ENCODE results near the gene PLCH2.

Gene PLCH2

DNA sequence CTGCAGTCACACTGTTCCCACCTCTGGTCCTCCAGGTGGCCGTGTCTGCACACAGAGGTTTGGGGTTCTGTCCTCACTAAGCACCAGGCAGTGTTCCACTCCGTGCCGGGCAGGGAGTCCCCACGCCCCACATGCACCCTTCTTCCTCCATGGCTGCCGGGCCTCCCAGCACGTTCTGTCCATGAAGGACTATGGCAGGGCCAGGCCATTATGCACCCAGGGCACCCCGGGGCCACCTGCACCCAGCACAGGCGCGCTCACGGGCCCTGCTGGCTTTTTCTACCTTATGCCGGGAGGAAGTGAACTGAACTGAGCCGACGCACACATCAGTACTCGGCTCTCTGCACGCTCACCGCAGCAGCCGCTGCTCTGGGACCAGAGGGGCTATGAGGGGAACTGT lies 40.0 kb downstream of the PLCH2 start:
- no peak for DNase-seq

DNA sequence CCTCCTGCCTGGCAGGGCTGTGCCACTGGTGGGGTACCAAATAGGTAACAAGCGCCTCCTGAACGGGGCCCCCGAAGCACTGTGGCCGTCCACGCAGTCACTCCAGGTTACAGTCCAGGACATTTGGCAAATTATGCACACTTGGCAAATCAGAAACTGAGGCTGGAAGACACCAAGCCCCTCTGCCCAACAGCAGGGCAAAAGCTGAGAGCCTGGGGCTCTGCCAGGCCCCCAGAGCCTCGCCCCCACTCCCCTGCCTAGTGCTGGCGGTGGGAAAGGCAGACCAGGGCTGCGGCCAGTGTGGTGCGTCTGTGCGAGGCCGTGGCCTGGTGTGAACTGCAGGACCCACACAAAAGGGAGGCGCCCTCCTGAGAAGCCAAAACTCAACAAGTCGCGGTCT lies 40.9 kb downstream of the PLCH2 start:
- DNase-seq: no peak

DNA sequence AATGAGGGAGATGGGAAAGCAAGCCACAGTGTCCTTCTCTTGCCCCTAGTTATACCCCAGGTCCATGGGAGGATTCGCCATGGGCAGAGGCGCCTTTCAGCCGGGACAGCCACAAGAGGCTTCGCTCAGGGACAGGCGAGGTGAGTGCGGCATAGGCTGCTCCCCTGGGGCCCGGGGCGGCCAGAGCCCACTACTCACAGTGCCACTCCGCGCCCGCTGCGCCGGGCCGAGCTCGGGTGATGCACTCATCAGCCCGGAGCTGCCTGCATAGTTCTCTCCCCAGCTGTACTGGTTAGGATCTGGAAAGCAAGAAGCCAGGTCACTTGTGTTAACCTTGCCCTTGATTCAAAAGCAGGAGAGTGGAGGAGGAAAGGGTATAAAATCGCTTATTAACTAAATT lies 41.9 kb downstream of the PLCH2 start:
- no peak for DNase-seq

DNA sequence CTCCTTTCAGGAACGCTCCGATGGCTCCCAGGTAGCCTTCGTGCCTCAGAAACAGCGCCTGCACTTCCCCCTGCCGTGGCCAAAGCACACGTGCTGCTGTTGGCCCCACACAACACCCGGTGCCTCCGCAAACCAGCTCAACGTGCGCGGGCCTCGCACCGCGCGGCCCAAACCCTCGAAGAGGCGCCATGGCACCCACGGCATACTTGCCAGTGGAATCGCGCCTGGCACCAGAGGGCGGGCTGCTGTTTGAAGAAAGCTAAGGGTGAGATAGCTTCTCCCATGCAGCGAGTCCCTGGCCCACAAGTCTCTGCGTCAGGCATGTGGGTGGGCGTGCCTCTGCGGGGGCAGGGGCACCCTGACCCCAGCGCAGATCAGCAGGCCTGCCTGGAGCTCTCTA lies 42.4 kb downstream of the PLCH2 start:
- DNase-seq: no peak

DNA sequence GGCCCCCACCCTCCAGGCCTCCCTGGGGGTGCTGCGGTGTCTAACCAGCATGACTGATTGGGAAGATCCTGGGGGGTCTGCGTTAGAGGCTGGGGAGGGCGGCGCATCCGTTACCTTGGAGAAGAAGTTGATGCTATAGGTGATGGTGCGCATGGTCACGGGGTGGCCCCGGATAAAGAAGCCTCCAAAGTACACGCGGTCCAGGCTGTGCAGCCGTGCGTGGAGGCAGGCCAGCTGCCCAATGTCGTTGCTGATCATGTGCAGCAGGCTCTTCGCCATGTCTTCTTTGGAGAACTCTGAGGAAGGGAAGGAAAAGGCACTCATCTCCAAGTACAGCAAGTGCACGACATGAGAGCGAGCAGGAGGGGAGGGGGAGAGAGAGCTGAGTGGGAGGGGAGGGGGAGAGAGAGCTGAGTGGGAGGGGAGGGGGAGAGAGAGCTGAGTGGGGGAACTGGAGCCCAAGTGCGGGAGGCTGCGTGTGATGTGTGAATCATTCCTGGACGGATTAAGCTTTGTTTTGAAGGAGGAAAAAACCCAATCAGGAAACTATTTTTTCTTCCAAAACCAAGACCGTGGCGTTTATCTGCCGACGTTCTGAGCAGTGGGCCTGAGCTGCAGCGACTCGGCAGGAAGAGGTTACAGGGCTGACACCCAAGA lies 43.1 kb downstream of the PLCH2 start:
- no peak for DNase-seq

DNA sequence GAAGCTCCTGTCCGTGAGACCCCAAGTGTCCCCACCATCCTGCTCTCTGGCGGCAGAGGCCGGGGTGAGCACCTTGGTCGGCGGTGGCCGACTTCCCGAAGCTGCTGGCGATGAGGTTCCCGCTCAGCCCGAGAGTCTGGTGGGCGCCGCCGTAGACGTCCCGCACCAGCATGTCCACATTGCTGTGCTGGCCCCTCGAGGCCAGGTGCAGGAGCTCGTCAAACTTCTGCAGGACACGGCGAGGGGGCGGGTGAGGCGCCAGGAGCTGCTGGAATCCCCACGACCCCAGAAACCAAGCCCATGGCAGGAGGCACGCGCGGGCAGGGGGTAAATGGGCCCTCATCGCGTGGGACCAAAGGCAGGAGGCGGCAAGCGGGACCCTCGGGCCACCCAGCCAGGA lies 43.6 kb downstream of the PLCH2 start:
- DNase-seq: no peak

DNA sequence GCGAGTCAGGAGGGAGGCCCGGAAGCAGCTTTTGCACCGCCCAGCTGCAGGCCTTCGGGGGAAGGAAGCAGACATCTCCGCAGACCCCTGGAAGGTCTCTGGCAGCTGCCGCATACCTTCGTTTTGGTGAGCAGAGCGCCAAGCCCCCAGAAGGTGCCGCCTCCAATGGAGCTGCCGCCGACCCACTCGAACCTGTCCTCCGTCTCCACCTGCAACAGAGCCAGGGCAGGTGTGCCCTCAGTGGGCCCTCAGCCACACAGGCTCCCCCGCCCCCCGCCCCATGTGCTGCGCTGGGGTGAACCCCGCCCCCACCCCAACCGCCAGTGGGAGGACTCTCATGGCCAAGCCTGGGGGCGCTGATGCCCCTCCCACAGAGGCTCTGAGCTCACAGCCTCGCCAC lies 44.1 kb downstream of the PLCH2 start:
- no peak for DNase-seq

DNA sequence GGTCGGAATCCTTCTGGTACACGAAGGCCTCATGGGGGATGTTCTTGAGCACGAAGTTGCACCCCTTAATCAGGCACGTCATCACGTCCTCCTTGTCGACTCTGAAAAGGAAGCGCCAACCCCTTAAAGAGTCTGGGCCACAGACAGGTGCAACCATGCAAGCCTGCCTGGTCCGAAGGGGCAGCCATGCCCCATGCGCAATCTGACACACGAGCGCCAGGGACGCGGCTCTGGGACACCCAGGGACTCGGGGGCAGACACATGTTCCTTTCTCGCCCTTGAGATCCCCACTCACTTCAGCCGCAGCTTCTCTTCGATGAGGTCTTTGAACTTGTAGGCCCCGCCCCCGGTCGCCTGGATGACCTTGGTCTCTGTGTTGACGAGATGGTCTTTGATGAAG lies 44.7 kb downstream of the PLCH2 start:
- no peak for DNase-seq

DNA sequence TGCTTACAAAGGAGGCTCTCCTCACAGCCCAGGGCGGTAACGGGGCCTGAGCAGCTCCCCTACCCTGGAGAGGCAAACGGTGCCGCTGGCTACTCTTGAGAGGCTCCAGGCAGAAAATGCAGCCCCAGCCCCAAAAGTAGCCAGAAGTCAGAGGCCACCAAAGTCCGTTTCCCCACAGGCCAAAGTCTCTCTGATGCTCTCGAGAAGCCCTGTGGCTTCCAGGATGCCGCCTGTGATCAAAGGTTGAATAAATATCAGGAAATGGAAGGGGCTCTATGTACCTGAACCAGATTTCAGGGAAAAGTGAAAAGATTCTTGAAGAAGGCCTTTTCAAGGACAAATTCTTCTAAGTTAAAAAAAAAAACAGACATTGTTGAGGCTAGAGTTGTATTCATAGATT lies 46.1 kb downstream of the PLCH2 start:
- DNase-seq: no peak

DNA sequence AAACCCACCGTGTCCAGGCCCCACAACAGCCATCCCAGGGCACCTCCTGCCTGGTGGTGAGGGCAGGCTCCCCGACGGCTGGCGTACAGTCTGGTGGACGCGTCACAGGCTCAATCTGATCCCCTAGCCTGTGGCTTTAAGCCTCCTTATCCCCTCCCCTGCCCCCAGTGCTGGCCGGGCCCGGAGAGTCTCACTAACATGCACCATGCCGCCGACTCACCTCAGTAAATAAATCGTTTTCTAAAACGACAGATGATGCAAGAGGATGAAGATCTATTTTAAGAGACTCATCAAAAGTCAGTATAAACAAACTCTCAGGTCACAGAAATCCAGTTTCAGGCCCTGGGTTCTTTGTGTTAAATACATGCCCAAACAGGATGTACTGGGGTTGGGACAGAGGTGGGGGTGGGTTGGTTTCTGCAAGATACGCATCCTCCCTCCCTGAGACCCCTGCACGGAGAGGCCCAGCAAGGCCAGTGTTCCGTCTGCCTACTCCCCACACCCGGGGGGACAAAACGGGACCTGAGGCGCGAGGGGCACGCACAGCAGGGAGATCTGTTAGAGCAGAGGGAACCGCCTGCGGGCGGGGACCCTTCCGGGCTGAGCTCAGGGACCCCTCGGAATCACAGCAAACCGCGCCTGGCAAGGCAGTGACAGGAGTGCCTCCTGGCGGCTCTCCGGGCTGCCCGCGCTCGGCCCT lies 47.3 kb downstream of the PLCH2 start:
- DNase-seq: no peak

DNA sequence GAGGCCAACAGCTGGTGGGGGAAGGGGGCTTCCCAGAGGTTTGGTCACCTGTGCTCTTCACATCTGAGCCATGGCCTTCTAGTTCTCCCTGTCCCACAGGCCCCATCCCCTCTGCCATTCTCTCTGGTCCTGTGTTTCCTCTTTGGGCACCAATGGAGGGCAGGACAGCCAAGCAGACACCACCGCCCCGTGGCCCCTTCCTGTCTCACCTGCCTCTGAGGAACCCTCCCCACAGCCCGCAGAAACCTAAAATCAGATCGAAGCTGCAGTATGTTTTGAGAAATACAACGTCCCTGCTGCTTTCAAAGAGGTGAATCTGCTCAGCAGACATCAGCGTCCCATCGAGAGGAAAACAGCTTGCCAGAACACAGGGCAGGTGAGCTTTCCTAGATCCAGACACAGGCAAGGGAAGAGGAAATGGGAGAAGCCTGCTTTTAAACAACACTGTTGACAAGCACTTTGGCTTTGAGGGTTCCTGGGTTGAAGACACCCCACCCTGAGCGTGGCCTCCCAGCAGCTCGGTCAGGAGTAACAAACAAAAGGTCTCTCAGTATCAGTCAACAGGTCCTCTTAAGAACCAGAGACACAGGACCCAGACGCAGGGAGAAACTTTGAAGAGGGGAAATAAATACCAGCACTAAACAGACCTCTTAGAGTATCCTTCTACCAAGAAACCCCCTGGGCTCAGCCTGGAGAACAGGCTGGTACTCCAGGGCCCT lies 48.0 kb downstream of the PLCH2 start:
- DNase-seq: no peak

DNA sequence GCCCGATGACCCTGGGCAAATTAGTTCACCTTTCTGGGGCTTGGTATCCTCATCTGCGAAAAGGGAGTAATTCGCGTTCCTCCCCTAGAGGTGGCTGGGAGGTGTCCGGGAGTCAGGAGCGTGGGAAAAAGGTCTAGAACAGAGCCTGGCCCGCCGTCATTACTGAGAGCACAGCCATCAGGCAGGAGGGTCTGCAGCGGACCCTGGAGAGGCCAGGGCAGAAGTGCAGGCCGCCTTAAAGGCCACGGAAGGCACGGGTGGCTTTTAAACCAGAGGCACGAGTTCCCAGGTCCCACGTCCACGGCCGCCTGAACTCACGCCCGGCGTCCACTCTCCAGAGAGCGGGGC lies 49.5 kb downstream of the PLCH2 start:
- no peak for DNase-seq

DNA sequence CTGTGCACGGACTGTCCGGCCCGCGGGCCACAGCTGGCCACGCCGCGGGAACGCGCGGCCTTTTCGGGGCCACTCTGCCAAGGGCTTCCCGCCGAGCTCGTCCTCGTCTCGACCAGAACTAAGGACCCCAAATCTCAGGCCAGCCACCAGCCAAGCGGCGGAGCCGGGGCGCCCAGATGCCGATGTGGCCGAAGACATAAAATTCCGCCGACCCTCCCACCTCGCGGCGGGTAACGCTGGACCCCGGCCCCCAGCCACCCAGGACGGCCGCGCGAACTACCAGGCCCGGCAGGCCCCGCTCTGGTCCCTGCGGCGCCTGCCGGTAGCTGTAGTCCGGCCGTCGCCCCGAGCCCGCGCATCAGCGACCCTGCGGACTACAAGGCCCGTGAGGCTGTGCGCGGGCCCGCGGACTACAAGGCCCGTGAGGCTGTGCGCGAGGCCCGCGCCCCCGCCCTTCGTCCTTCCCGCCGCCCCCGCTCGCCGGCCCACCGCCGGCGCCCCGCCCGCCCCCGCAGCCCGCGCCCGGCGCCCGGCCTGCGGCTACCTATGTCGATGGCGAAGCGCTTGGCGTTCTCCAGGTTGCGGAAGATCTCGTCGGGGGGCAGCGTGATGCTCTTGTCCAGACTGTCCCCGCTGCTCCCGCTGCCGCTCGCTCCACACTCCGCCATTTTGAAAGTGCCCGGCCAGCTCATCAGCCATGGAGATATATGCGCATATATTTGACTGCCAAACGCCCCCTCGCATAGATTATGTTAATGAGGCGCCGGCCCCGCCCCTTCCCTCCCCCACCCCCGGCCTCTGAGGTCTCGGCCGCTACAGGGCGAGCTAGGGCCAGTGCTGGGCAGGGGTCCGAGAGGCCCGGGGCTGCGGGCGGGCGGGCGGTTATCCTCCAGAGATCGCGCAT lies 50.1 kb downstream of the PLCH2 start, which contains the start of gene PANK4:
Gene PANK4 (minus strand): TSS at position 677 of the 904 bp plus-strand sequence. CDS start 9 bp downstream, at position 668.
- peak; percentile 42 for DNase-seq

DNA sequence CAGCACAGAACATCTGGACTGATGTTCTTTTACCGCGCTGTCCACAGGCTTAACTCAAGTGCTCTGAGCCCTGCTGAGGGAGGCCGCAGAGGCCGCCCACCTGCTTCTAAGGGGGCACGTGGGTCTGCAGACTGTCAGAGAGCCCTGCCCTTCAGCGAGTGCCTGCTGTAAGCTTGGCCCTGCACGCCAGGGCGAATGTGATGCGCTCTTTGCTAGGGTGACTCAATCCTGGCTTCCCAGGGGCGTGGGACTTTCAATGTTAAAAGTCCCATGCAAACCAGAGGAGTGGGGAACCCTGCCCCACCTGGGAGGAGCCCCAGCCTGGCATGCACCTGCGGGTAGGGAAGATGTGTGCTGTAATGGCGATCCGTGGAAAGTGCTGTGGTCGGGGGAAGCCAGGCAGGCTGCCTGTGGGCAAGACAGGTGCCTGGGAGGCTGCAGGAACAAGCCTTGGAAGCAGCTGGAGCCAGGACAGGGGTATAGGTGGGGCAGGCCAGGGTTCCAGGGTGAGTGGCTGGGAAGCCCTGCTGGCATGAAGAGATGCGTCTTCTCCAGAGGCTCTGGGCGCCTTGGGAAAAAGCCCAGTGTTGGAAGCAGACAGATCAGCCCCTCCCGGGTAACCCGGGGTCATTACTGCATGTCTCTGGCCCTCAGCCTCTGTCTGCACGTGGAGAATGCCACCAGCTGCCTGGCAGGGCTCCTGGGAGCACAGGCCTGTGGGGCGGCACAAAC lies 50.9 kb downstream of the PLCH2 start:
- no peak for DNase-seq

DNA sequence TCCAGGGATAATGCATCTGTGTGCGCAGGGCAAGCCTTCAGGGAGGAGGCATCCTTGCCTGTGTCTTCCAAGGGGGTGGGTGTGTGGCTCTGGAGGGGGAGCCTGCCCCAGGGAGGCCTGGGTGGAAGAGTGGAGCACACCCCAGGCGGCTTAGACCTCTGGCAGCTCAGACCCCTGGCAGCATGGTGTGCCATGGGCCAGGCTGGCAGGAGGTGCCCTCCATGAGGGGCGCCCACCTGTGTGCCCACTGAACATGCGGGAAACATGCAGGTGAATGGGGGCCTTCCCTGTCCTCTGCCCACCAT lies 51.4 kb downstream of the PLCH2 start:
- DNase-seq: no peak

DNA sequence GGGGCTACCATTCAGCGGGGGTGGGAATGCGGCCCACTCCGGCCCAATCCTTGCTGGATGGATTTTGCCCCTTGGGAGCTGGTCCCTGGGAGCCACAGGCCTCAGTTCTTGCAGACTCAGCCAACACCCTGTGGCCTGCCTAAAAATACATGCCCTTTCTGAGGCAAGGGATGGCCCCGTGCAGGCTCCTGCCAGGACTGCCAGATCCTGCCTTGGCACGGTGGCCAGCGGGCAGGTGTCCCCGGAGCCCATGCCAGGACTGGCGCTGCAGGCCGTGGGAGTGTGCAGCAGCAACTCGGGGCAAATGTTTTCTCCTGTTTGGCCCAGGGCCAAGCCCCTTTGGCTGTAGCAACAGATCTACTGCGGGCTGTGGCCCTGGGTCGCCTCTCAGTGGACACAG lies 51.9 kb downstream of the PLCH2 start:
- no peak for DNase-seq

DNA sequence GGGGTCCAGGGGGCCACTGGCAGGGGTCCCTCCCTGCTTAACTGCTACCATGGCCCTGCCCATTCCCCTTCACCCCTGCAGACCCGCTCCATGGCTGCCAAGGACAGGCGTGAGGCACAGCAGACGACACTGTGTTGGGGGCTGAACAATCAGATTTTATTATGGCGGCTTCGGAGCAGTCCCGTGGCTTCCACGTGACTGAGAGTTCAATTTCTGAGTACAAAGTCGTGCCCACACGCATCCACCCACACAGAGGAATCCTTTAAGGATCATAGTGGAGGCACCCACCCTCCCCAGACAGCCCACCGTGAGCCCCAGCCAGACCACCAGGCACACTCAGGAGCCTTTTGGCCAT lies 52.5 kb downstream of the PLCH2 start:
- no peak for DNase-seq

DNA sequence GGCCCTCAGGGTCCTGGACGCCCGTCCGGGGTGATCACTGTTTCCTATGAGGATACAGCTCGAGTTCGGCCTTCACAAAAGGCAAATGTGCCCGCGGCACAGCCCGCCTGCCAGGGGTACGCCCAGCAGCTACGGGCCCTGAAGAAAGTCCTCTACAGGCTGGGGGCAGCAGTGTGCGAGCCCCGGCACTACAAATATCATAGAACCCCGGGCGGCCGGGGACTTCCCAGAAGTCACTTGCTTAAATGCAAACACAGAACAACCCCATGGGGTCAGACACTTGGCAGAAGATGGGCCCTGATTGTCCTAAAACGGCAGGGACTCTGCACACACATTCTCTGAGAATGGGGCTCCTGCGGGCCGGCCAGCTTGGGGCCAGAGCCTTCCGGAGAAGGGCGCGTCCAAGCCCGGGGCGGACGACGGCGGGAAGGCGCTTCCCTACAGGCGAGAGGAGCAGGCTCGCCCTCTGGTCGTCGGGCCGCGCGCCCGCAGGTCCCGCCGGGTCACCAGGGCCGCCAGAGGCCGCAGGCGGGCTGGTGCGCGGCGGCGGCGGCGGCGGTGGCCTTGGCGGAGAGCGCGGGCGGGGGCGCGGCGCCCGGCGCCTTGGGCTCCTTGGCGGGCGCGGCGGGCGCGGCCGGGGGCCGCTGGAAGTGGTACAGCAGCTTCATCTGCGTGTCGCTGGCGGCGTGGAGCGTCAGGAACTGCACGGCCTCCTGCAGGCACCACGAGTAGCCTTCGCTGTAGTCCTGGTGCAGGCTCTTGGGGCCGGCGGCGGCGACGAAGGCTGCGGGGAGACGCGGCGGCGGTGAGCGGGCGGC lies 53.1 kb downstream of the PLCH2 start:
- DNase-seq: no peak

DNA sequence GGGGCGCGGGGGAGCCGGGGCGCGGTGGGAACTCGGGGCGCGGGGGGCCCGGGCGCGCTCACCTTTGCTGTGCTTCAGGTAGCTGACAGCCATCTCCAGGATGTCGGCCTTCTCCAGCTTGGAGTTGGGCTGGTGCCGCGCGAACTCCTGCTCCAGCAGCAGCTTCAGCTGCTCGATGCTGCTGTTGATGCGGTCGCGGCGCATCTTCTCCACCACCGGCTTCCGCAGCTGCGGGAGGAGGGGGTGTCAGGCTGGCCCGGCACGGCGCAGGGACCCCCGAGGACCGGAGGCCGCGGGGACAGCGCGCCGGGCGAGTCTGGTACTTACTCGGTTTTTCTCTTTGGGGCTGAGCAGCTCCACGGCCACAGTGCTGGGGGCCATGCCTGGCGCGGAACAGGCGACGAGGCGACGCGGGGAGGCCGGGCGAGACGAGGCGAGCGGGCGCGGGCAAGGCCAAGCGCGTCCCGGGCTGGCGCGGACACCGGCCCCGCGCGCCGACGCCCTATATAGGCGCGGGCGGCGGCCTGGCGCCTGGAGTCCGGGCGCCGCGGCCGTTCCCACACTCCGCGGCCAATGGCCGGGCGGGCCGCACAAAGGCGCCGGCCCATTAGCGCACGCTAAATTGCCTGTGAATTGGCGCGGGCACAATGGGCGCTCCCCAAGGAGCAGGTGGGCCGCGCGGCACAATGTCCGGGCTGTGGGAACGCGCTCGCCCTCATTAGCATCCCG lies 53.9 kb downstream of the PLCH2 start, which contains the start of gene HES5:
Gene HES5 (minus strand): TSS at position 480 of the 729 bp plus-strand sequence. CDS start 99 bp downstream, at position 381.
- DNase-seq: no peak

DNA sequence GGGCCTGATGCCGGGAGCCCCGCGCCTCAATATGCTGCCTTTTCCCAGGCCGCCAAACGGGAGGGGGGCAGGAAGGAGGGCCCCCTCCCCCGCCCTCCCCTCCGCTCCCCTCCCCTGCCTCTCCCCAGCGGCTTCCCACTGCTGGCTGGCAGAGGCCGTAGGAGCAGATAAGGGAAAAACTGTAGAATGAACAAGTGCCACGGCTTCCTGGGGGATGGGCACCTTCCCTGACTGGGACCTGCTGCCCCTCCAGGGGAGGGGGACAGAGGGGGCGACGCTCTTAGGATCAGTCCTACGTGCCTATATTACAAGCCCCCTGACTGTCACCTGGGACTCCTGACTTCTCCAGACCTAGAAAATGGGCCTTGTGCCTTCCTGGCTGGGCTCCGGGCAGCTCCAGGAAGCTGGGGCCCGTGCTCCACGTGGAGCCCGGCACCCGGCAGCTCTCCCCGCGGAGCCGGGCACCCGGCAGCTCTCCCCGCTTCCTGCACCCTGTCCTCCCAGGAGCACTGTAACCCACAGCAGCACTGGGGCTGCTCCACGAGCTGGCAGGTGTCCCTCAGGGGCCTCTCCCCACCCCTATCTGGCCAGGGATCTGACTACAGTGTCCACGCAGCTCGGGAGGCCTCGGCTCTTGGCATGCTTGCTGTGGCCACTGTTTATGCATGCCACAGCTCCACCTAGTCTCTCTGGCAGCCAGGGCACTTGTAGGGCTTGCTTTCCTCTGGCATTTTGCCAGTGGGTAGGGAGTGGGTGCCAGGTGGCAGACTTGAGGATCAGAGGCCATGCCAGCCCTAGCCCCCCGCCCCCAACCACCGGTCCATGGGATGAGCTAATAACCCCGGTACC lies 54.6 kb downstream of the PLCH2 start:
- no peak for DNase-seq

Data from SIG-M5 (cell line).